ENCODE results near the gene TMOD1.

DNA sequence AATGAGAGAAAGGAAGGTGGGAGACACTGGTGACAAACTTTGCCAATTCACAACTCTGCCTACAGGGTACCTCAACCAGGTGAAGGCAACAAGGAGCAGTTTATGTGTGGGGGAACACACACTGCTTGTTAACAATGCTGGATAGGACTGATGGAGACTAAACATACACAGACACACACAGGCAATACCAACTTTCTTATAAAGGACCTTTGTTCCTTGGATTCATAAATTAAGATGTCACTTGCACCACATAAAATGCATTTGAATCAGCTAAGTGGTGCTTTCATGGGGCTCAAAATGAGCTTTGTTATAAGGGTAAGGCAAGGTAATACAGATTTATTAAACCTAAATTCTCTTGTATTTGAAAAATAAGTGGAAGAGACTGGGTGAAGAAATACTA, 127.7 kb downstream of the TMOD1 start:
- TF ChIP-seq, protein P1, sequence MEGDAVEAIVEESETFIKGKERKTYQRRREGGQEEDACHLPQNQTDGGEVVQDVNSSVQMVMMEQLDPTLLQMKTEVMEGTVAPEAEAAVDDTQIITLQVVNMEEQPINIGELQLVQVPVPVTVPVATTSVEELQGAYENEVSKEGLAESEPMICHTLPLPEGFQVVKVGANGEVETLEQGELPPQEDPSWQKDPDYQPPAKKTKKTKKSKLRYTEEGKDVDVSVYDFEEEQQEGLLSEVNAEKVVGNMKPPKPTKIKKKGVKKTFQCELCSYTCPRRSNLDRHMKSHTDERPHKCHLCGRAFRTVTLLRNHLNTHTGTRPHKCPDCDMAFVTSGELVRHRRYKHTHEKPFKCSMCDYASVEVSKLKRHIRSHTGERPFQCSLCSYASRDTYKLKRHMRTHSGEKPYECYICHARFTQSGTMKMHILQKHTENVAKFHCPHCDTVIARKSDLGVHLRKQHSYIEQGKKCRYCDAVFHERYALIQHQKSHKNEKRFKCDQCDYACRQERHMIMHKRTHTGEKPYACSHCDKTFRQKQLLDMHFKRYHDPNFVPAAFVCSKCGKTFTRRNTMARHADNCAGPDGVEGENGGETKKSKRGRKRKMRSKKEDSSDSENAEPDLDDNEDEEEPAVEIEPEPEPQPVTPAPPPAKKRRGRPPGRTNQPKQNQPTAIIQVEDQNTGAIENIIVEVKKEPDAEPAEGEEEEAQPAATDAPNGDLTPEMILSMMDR (IDR thresholded peaks at IDR 0.05) = no peak
- TF ChIP-seq POLR2A (IDR thresholded peaks at IDR 0.05) (no peak), POLR2AphosphoS5 (IDR thresholded peaks at IDR 0.05; ENCODE audit: insufficient read depth in 1 of 2, low read depth in 1 of 2) (no peak)

Measured in vagina (tissue), 2 donors.